ENCODE data around the gene SIM2.

DNA sequence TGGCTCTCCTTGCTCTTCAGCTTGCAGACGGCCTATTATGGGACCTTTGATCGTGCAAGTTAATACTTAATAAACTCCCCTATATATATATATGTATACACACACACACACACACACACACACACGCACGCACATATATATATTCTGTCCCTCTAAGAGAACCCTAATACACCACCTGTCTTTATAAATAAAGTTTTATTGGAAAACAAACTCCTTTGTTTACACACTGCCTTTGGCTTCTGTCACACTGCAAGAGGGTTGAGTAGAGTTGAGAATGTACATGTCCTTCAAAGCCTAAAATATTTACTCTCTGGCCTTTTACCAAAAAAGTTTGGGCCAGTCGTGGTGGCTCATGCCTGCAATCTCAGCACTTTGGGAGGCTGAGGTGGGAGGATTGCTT lies 26.2 kb upstream of the SIM2 start:
- TF ChIP-seq, protein P1, sequence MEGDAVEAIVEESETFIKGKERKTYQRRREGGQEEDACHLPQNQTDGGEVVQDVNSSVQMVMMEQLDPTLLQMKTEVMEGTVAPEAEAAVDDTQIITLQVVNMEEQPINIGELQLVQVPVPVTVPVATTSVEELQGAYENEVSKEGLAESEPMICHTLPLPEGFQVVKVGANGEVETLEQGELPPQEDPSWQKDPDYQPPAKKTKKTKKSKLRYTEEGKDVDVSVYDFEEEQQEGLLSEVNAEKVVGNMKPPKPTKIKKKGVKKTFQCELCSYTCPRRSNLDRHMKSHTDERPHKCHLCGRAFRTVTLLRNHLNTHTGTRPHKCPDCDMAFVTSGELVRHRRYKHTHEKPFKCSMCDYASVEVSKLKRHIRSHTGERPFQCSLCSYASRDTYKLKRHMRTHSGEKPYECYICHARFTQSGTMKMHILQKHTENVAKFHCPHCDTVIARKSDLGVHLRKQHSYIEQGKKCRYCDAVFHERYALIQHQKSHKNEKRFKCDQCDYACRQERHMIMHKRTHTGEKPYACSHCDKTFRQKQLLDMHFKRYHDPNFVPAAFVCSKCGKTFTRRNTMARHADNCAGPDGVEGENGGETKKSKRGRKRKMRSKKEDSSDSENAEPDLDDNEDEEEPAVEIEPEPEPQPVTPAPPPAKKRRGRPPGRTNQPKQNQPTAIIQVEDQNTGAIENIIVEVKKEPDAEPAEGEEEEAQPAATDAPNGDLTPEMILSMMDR (conservative IDR thresholded peaks at IDR 0.05 in 1 of 2, IDR thresholded peaks at IDR 0.05 in 1 of 2; ENCODE audit: extremely low read depth in 1 of 2, insufficient read depth in 1 of 2, low read depth in 1 of 2, low read length in 2 of 2), result no peak
- TF ChIP-seq EZH2 (IDR thresholded peaks at IDR 0.05; ENCODE audit: borderline replicate concordance, low read length), result no peak
